K562 (cell line): Measurements from ENCODE around the gene KRT24. TPM values are rescaled to one million over a fixed set of nuclear protein-coding genes. Genes with fewer than 3 reads are reported as not detected.

Source experiments
- CHD7 ChIP-seq: fragments of 200-600 bp; sonication (generic); IDR thresholded peaks from one replicate; pipeline ENCODE4 v1.6.1; 2012; ENCODE audit warnings: mild to moderate bottlenecking, low read depth, low read length, inconsistent platforms
- ETS1 ChIP-seq: conservative IDR thresholded peaks from 2 replicates; pipeline ENCODE4 v1.6.1; 2011; ENCODE audit warnings: low read depth, mild to moderate bottlenecking, low read length; ENCODE audit not compliant: control insufficient read depth
- polyA plus RNA-seq, 8 experiments: library from polyadenylated mRNA; depleted of rRNA in 4 of 8; stranded (reverse) in 5 of 8; unstranded in 3 of 8; fragments of >200 nt; fragmentation: Nextera tagmentation in 2 of 8; fragmentation: Illumina TruSeq in 1 of 8; extraction: Ambion mirVana in 2 of 8; extraction: Trizol in 1 of 8; gene quantifications; 2 replicates each; pipeline versions ENCODE4 v1.2.1 to v1.2.3, GENCODE V29; 2011 to 2014; ENCODE audit warnings: inconsistent platforms in 1 of 8, missing spikeins in 1 of 8
- total RNA-seq, 7 experiments: library from RNA; depleted of rRNA in 6 of 7; stranded (reverse); fragments of >200 nt in 6 of 7; fragmentation: Illumina TruSeq in 2 of 7; extraction: Trizol in 2 of 7; gene quantifications; 2 replicates each; pipeline versions ENCODE4 v1.2.1 to v1.2.3, GENCODE V29; 2011 to 2021; ENCODE audit warnings: low replicate concordance in 1 of 7

KRT24 gene
- total and polyA plus RNA-seq, 9 of the 15 experiments (the other 6 are each of a cell fraction or from before 2014, with no cell fraction given) = not detected

GRCh38 chr17:40718930-40719329 lies 15.4 kb upstream of the KRT24 start (continued):
- TF ChIP-seq CHD7 = no peak
- TF ChIP-seq ETS1 = no peak
